Subcutaneous abdominal adipose tissue (tissue), 5 donors: ENCODE measurements around the gene ASB9.
"Not testable (repeated sequence)": the region's sequence is repeated elsewhere in the genome, so short reads cannot be mapped to it uniquely, and the experiment has no call there.

ENCODE experiments used
- H3K27ac ChIP-seq: one replicate; pipeline ENCODE4 v1.7.0; 2013; ENCODE audit warnings: low read depth, mild to moderate bottlenecking, inconsistent platforms, low read length, moderate library complexity
- H3K27me3 ChIP-seq, 5 donors: one replicate each; pipeline ENCODE4 v1.7.0; 2013; ENCODE audit warnings: low read length in 5 of 5, inconsistent platforms in 1 of 5; ENCODE audit not compliant: control insufficient read depth in 5 of 5, insufficient read depth in 4 of 5
- H3K36me3 ChIP-seq, 5 donors: one replicate each; pipeline ENCODE4 v1.7.0; 2013; ENCODE audit warnings: low read length in 5 of 5; ENCODE audit not compliant: control insufficient read depth in 5 of 5, insufficient read depth in 5 of 5
- H3K4me1 ChIP-seq, 5 donors: one replicate each; pipeline ENCODE4 v1.7.0; 2013; ENCODE audit warnings: low read length in 5 of 5, mild to moderate bottlenecking in 3 of 5, moderate library complexity in 1 of 5; ENCODE audit not compliant: control insufficient read depth in 5 of 5, insufficient read depth in 5 of 5
- H3K4me3 ChIP-seq, 5 donors: one replicate each; pipeline ENCODE4 v1.7.0; 2013; ENCODE audit warnings: low read length in 5 of 5, low read depth in 1 of 5
- H3K9ac ChIP-seq, 5 donors: one replicate each; pipeline ENCODE4 v1.7.0; 2013; ENCODE audit warnings: low read length in 5 of 5, mild to moderate bottlenecking in 4 of 5, moderate library complexity in 3 of 5
- H3K9me3 ChIP-seq, 5 donors: one replicate each; pipeline ENCODE4 v1.7.0; 2013; ENCODE audit warnings: low read length in 5 of 5; ENCODE audit not compliant: control insufficient read depth in 5 of 5
- donor health status: healthy.
- donor health status: healthy.
- donor health status: healthy.
- donor health status: healthy.
- donor health status: healthy.

The ASB9 gene

GRCh38 chrX:15269618-15270521 is at the start of gene ASB9:
Gene ASB9, minus strand, starts transcription at chrX:15270083. Its CDS starts 209 bp downstream, at chrX:15269874.
- H3K4me3 ChIP-seq, result peak within 1 kb of the TSS; percentile 46 to 77 (median 62)
- peaks cover 0 to 11% (median 7%) of the 10 kb centered on the region in 5 donors for H3K4me1 ChIP-seq
- no peak within 1 kb of the TSS for H3K27ac ChIP-seq
- H3K9ac ChIP-seq, result peak within 1 kb of the TSS in 1 of 5 donors; percentile 39
- peaks cover 0 to 3% (median 0%) of the 10 kb centered on the region in 5 donors for H3K27me3 ChIP-seq
- H3K9me3 ChIP-seq, result peaks cover 0 to 5% (median 0%) of the 10 kb centered on the region in 5 donors
- H3K36me3 ChIP-seq, result no peaks in the 10 kb centered on the region

GRCh38 chrX:15319075-15319474 is 49.2 kb upstream of the ASB9 start:
- no peak overlapping the region for H3K9ac ChIP-seq
- no peaks in the 10 kb centered on the region for H3K4me1 ChIP-seq
- H3K9me3 ChIP-seq, result no peaks in the 10 kb centered on the region
- H3K4me3 ChIP-seq, result no peak overlapping the region
- peaks cover 2 to 11% (median 10%) of the 10 kb centered on the region in 5 donors for H3K36me3 ChIP-seq
- H3K27me3 ChIP-seq, result peaks cover 0 to 2% (median 0%) of the 10 kb centered on the region in 5 donors
- no peak overlapping the region for H3K27ac ChIP-seq

DNA sequence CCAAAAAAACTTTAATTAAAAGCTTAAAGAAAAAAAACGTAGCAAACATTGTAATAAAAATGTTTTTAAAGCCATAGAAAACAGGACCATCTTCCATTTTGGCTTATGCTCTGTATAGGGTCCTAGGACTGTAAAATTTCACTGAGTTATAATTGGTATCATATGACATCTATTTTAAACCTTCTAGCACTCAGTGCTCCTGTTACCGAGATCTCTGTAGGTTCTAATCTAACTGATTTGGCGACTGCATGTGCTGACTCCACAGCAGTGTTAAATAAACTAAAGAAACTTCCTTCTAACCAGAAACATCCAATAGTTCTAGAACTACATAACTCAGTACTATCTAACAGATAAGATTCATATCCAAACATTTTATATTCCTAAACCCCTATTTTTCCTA is 45.6 kb upstream of the ASB9 start, which contains the start of gene ASB11:
TSS of gene ASB11 (minus strand) at position 132 of the 400 bp plus-strand sequence. CDS start at position 97, 35 bp downstream.
- H3K4me1 ChIP-seq, result no peaks in the 10 kb centered on the region
- no peak within 1 kb of the TSS for H3K4me3 ChIP-seq
- peaks cover 0 to 2% (median 0%) of the 10 kb centered on the region in 5 donors for H3K27me3 ChIP-seq
- peaks cover 0 to 4% (median 3%) of the 10 kb centered on the region in 5 donors for H3K36me3 ChIP-seq
- no peaks in the 10 kb centered on the region for H3K9me3 ChIP-seq
- no peak within 1 kb of the TSS for H3K9ac ChIP-seq
- H3K27ac ChIP-seq, result no peak within 1 kb of the TSS

- H3K4me3 ChIP-seq, result no peak overlapping the region
- H3K27ac ChIP-seq, result no peak overlapping the region
Observed at GRCh38 chrX:15314472-15314871, 44.6 kb upstream of the ASB9 start.

DNA sequence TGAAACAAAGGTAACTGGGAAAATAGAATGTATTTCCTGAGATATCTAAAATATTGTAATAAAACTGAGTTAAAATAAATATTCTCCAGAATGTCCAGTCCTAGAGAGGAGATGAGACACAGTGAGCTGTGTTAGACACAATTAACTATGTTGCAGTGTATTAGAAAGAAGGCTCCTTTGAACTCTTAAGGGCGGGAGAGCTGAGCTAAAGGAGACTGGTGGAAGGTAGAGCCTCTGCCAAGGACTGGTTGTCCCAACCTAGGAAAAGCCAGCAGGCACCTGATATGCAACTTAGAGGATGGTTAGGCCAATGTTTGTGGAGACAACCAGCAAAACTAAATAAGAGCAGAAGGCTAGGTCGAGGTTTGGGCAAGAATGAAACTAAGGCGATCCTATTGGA is 41.2 kb upstream of the ASB9 start:
- Histone ChIP-seq H3K4me1 (peaks cover 0 to 7% (median 0%) of the 10 kb centered on the region in 5 donors), H3K9me3 (no peaks in the 10 kb centered on the region), H3K27ac (no peak overlapping the region), H3K4me3 (no peak overlapping the region), H3K36me3 (no peaks in the 10 kb centered on the region), H3K9ac (no peak overlapping the region), H3K27me3 (peaks cover 0 to 11% (median 3%) of the 10 kb centered on the region in 5 donors)

More at GRCh38 chrX:15314472-15314871, 44.6 kb upstream of the ASB9 start:
- no peak overlapping the region for H3K9ac ChIP-seq
- H3K27me3 ChIP-seq, result peaks cover 0 to 2% (median 0%) of the 10 kb centered on the region in 5 donors
- H3K36me3 ChIP-seq, result no peaks in the 10 kb centered on the region
- H3K4me1 ChIP-seq, result peaks cover 0 to 7% (median 0%) of the 10 kb centered on the region in 5 donors
- no peaks in the 10 kb centered on the region for H3K9me3 ChIP-seq

DNA sequence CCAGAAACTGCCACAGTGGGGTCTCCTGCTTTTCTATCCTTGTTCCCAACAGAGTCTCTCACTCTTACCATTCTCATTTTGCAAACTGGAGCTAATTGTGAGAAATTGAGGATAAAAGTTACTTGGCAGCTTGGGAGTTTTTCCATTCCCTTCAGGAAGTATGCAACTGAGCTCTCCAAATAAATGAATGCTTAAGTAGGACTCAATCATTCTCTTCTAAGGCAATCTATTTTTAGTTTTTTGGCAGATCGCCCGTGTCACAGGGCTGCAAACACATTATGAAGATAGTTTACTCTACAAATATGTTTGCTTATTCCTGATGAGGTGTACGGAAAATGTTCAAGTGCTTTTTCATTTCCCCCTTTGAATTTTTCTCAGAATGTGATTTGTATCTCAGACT is 40.2 kb upstream of the ASB9 start:
- no peak overlapping the region for H3K9ac ChIP-seq
- H3K4me1 ChIP-seq, result peaks cover 0 to 7% (median 0%) of the 10 kb centered on the region in 5 donors
- no peaks in the 10 kb centered on the region for H3K36me3 ChIP-seq
- no peak overlapping the region for H3K4me3 ChIP-seq
- peaks cover 0 to 11% (median 3%) of the 10 kb centered on the region in 5 donors for H3K27me3 ChIP-seq
- H3K27ac ChIP-seq, result peak overlapping the region; percentile 61
- no peaks in the 10 kb centered on the region for H3K9me3 ChIP-seq

GRCh38 chrX:15305899-15306298 is 36.0 kb upstream of the ASB9 start:
- not testable (repeated sequence) for H3K9me3 ChIP-seq, H3K4me3 ChIP-seq, H3K36me3 ChIP-seq, H3K27ac ChIP-seq, H3K9ac ChIP-seq, H3K4me1 ChIP-seq
- peaks cover 0 to 13% (median 3%) of the 10 kb centered on the region in 5 donors for H3K27me3 ChIP-seq

DNA sequence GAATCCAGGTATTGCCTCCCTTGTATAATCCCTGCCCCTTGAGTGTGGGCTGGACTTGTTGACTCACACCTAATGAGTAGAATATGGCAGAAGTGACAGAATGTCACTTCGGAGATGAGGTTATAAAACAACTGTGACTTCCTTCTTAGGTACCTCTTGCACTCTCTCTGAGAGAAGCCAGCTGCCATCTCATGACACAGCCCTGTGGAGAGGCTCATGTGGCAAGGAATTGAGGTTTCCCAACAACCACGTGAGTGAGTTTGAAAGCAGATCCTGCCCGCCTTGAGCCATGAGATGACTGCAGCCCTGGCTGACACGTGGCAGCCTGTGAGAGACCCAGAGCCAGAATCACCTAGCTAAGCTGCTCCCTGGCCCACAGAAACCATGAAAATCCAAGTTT is 32.0 kb upstream of the ASB9 start:
- Histone ChIP-seq H3K27ac (no peak overlapping the region), H3K27me3 (peaks cover 0 to 3% (median 0%) of the 10 kb centered on the region in 5 donors), H3K4me1 (peaks cover 0 to 19% (median 13%) of the 10 kb centered on the region in 5 donors), H3K9ac (no peak overlapping the region), H3K4me3 (no peak overlapping the region), H3K9me3 (no peaks in the 10 kb centered on the region), H3K36me3 (no peaks in the 10 kb centered on the region)

DNA sequence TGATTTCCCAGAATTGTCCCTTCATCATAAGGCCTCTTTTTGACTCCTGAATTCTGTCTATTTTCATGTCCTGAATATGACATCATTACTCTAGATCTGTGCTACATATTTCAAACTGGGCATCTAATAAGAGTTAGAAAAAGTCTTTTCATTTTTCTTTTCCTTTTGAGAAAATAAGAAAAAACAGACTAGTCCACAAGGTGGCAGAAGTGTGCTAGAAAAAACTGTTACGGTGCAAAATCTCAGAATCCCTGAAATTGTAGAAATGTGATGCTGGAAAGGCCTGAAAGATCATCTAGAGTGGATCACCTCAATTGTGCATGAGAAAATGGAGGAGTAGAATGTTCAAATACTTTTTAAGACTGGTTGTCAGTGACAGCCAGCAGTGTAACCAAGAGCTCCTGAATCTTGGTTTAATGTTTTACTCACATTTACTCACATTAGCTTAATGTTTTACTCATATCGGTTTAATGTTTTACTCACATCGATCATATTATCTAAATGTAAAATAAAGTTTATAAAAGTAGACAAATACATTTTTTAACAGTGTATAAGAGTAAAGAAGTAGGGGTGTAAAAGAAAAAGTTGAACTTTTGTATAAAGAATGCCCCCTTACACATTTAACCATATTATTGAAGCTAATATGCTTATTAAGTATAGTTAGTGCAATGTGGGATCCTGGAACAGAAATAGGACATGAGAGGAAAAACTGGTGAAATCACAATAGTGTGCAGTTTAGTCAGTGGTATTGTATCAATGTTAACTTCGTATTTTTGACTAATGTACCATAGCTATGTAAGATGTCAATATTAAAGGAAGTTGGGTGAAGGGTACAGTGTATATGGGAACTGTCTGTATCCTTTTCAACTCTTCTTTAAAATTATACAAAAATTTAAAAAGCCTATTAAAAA is 30.3 kb upstream of the ASB9 start:
- Histone ChIP-seq H3K36me3 (no peaks in the 10 kb centered on the region), H3K4me1 (peaks cover 0 to 19% (median 13%) of the 10 kb centered on the region in 5 donors), H3K27me3 (peaks cover 0 to 2% (median 0%) of the 10 kb centered on the region in 5 donors), H3K4me3 (no peak overlapping the region), H3K9me3 (no peaks in the 10 kb centered on the region), H3K9ac (peak overlapping the region in 1 of 5 donors; percentile 31), H3K27ac (no peak overlapping the region)
